HG03575 (cell line): ENCODE measurements around the gene LDLR.
"Not testable (repeated sequence)": the region's sequence is repeated elsewhere in the genome, so short reads cannot be mapped to it uniquely, and the experiment has no call there.

Experiments
- ATAC-seq: cut with Tn5 transposase; IDR thresholded peaks from one replicate; pipeline ENCODE4 v1.9.1; 2021; ENCODE audit not compliant: unreplicated experiment, insufficient number of reproducible peaks, low FRiP score; ENCODE audit errors: extremely low read depth

LDLR gene

GRCh38 chr19:11160440-11160768 lies 71.1 kb downstream of the LDLR start:
- not testable (repeated sequence) for ATAC-seq

- ATAC-seq: no peak
Observed at GRCh38 chr19:11164296-11164695, 75.0 kb downstream of the LDLR start.

GRCh38 chr19:11164879-11165406 lies 75.7 kb downstream of the LDLR start:
- ATAC-seq: no peak

GRCh38 chr19:11165486-11166030 lies 76.3 kb downstream of the LDLR start:
- ATAC-seq: no peak

- ATAC-seq: no peak
Observed at GRCh38 chr19:11166281-11167142, 77.2 kb downstream of the LDLR start.

- no peak for ATAC-seq
Observed at GRCh38 chr19:11168568-11168967, 79.3 kb downstream of the LDLR start.

GRCh38 chr19:11169896-11170678 lies 80.8 kb downstream of the LDLR start:
- ATAC-seq: no peak

GRCh38 chr19:11171144-11171543 lies 81.9 kb downstream of the LDLR start:
- ATAC-seq: no peak

- no peak for ATAC-seq
Observed at GRCh38 chr19:11172576-11172975, 83.3 kb downstream of the LDLR start.

- ATAC-seq: no peak
Observed at GRCh38 chr19:11173516-11174155, 84.4 kb downstream of the LDLR start.

GRCh38 chr19:11174336-11174735 lies 85.1 kb downstream of the LDLR start:
- ATAC-seq: no peak

GRCh38 chr19:11175920-11176319 lies 86.7 kb downstream of the LDLR start:
- no peak for ATAC-seq

- ATAC-seq: no peak
Observed at GRCh38 chr19:11176466-11177193, 87.4 kb downstream of the LDLR start.

GRCh38 chr19:11177592-11177991 lies 88.3 kb downstream of the LDLR start:
- no peak for ATAC-seq

GRCh38 chr19:11179145-11179465 lies 89.8 kb downstream of the LDLR start:
- not testable (repeated sequence) for ATAC-seq

- ATAC-seq: no peak
Observed at GRCh38 chr19:11179716-11180297, 90.5 kb downstream of the LDLR start.

- ATAC-seq: no peak
Observed at GRCh38 chr19:11180346-11180745, 91.1 kb downstream of the LDLR start.

- not testable (repeated sequence) for ATAC-seq
Observed at GRCh38 chr19:11180975-11181374, 91.7 kb downstream of the LDLR start.
